CD4-positive, alpha-beta memory T cell (primary cell): ENCODE results near the gene DAPK3. TPM values are rescaled to one million over a fixed set of nuclear protein-coding genes. Genes with fewer than 3 reads are reported as not detected.
"Not testable (repeated sequence)": the region's sequence is repeated elsewhere in the genome, so short reads cannot be mapped to it uniquely, and the experiment has no call there.

Experiments used
- CTCF ChIA-PET: fragments of 350-600 bp; sonication (Branson Sonifier 250); formaldehyde crosslinking; loops from one replicate; lab custom pipeline; 2021; ENCODE audit warnings: inconsistent platforms; ENCODE audit not compliant: partially characterized antibody; lab: Charles Lee
- POLR2A ChIA-PET: fragments of 350-600 bp; sonication (Branson Sonifier 250); formaldehyde crosslinking; loops from one replicate; lab custom pipeline; 2021; ENCODE audit not compliant: partially characterized antibody; lab: Charles Lee
- DNase-seq, 5 donors: peaks; one replicate each; pipeline versions ENCODE4 v3.0.0 to v3.0.0-alpha.2; 2020 to 2022; ENCODE audit warnings: mixed read lengths in 1 of 5
- H3K27ac ChIP-seq: one replicate; pipeline ENCODE4 v1.7.0; 2013; ENCODE audit warnings: low read depth, low read length
- H3K27me3 ChIP-seq: 2 replicates; pipeline ENCODE4 v1.7.0; 2013; ENCODE audit warnings: mild to moderate bottlenecking, low read length, moderate library complexity; ENCODE audit not compliant: insufficient read depth
- H3K36me3 ChIP-seq: 2 replicates; pipeline ENCODE4 v1.7.0; 2013; ENCODE audit warnings: mild to moderate bottlenecking, low read length, moderate library complexity; ENCODE audit not compliant: insufficient read depth
- H3K4me1 ChIP-seq: 2 replicates; pipeline ENCODE4 v1.7.0; 2013; ENCODE audit warnings: mild to moderate bottlenecking, low read length, moderate library complexity; ENCODE audit not compliant: insufficient read depth
- H3K4me3 ChIP-seq, 2 donors: one replicate each; pipeline ENCODE4 v1.7.0; 2013; ENCODE audit warnings: low read length in 2 of 2, mild to moderate bottlenecking in 1 of 2
- H3K9me3 ChIP-seq, 2 donors: one replicate each; pipeline ENCODE4 v1.7.0; 2013; ENCODE audit warnings: low read length in 2 of 2, control low read depth in 1 of 2; ENCODE audit not compliant: control insufficient read depth in 1 of 2
- H3K27ac Mint-ChIP-seq, 7 donors: one replicate each; pipeline ENCODE4 v1.8.0; 2020 to 2021; ENCODE audit warnings: mixed read lengths in 7 of 7, mild to moderate bottlenecking in 6 of 7, inconsistent platforms in 3 of 7, moderate library complexity in 3 of 7
- H3K27me3 Mint-ChIP-seq, 2 donors: one replicate each; pipeline ENCODE4 v1.8.0; 2020 to 2021; ENCODE audit warnings: mixed read lengths in 2 of 2
- H3K36me3 Mint-ChIP-seq, 2 donors: one replicate each; pipeline ENCODE4 v1.8.0; 2020 to 2021; ENCODE audit warnings: mixed read lengths in 2 of 2, inconsistent platforms in 1 of 2, mild to moderate bottlenecking in 1 of 2
- H3K4me1 Mint-ChIP-seq, 4 donors: one replicate each; pipeline ENCODE4 v1.8.0; 2020 to 2021; ENCODE audit warnings: mixed read lengths in 4 of 4, mild to moderate bottlenecking in 1 of 4
- H3K4me3 Mint-ChIP-seq, 8 donors: one replicate each; pipeline ENCODE4 v1.8.0; 2020 to 2021; ENCODE audit warnings: mixed read lengths in 8 of 8, mild to moderate bottlenecking in 7 of 8, moderate library complexity in 6 of 8, inconsistent platforms in 3 of 8
- H3K9me3 Mint-ChIP-seq, 8 donors: one replicate each; pipeline ENCODE4 v1.8.0; 2020 to 2021; ENCODE audit warnings: mixed read lengths in 8 of 8, mild to moderate bottlenecking in 5 of 8, inconsistent platforms in 3 of 8, moderate library complexity in 1 of 8
- intact Hi-C: fragments of 100-400 bp; cut with micrococcal nuclease; formaldehyde crosslinking; loops from one replicate; pipeline ENCODE4 v1.15.1; 2023
- polyA plus RNA-seq, 2 donors: library from polyadenylated mRNA; unstranded; fragments of 300-500 nt; fragmentation: Illumina TruSeq; gene quantifications; one replicate each; pipeline ENCODE4 v1.2.3, GENCODE V29; 2021
- total RNA-seq, 2 experiments: library from RNA; stranded (reverse); gene quantifications; one replicate each; pipeline ENCODE4 v1.2.3, GENCODE V29; 2021

The DAPK3 gene
- total and polyA plus RNA-seq, 4 experiments from 2014 or later, result 22.3 to 40.7 (median 33.0) TPM

- Histone ChIP-seq H3K4me3 (no peak overlapping the region), H3K27me3 (no peaks in the 10 kb centered on the region), H3K36me3 (peaks cover 10% of the 10 kb centered on the region), H3K4me1 (peaks cover 54% of the 10 kb centered on the region), H3K27ac (no peak overlapping the region), H3K9me3 (no peaks in the 10 kb centered on the region)
- no peaks in the 10 kb centered on the region for H3K27me3 Mint-ChIP-seq
- no peaks in the 10 kb centered on the region for H3K9me3 Mint-ChIP-seq
- intact Hi-C loops, result no loop called here
- H3K4me1 Mint-ChIP-seq, result peaks cover 13 to 49% (median 22%) of the 10 kb centered on the region in 4 donors
- H3K27ac Mint-ChIP-seq, result no peak overlapping the region
- CTCF ChIA-PET, result no interaction called here
- peaks cover 0 to 13% of the 10 kb centered on the region in 2 donors for H3K36me3 Mint-ChIP-seq
- no peak for DNase-seq
- POLR2A ChIA-PET, result no interaction called here
- H3K4me3 Mint-ChIP-seq, result peak overlapping the region in 1 of 8 donors; percentile 3
These were observed 39.9 kb upstream of the DAPK3 start for GRCh38 chr19:4010808-4011110.

- no peak overlapping the region for H3K4me3 ChIP-seq
- Mint-ChIP-seq H3K9me3 (no peaks in the 10 kb centered on the region), H3K4me1 (peaks cover 13 to 49% (median 22%) of the 10 kb centered on the region in 4 donors), H3K27ac (peak overlapping the region in 1 of 7 donors; percentile 68), H3K36me3 (peaks cover 0 to 13% of the 10 kb centered on the region in 2 donors), H3K4me3 (peak overlapping the region in 3 of 8 donors; percentile 42 to 48 (median 43)), H3K27me3 (no peaks in the 10 kb centered on the region)
- ChIA-PET POLR2A (interaction anchor here (0.8 to 1.4 kb wide), 2 partner anchors 19 to 30 kb away, joined by 3 to 4 read pairs; no protein-coding TSS in a partner anchor), CTCF (no interaction called here)
- peaks cover 10% of the 10 kb centered on the region for H3K36me3 ChIP-seq
- H3K4me1 ChIP-seq, result peaks cover 54% of the 10 kb centered on the region
- no peak overlapping the region for H3K27ac ChIP-seq
- intact Hi-C loops, result no loop called here
- no peaks in the 10 kb centered on the region for H3K27me3 ChIP-seq
- no peak for DNase-seq
- no peaks in the 10 kb centered on the region for H3K9me3 ChIP-seq
These were observed 39.3 kb upstream of the DAPK3 start for GRCh38 chr19:4009990-4010807.

- Histone ChIP-seq H3K9me3 (no peaks in the 10 kb centered on the region), H3K4me3 (peak overlapping the region; percentile 42 to 73), H3K36me3 (no peaks in the 10 kb centered on the region), H3K27ac (peak overlapping the region; percentile 56), H3K27me3 (no peaks in the 10 kb centered on the region), H3K4me1 (peaks cover 42% of the 10 kb centered on the region)
- Mint-ChIP-seq H3K9me3 (no peaks in the 10 kb centered on the region), H3K27ac (peak overlapping the region in 6 of 7 donors; percentile 81 to 91 (median 86)), H3K4me3 (peak overlapping the region; percentile 83 to 90 (median 88)), H3K27me3 (no peaks in the 10 kb centered on the region), H3K4me1 (peaks cover 13 to 39% (median 21%) of the 10 kb centered on the region in 4 donors), H3K36me3 (peaks cover 0 to 9% of the 10 kb centered on the region in 2 donors)
- ChIA-PET POLR2A (interaction anchor here (0.5 to 3.9 kb wide), 15 partner anchors 11 to 245 kb away, joined by 3 to 41 read pairs (median 6); partner anchors contain the start of genes DAPK3, EEF2, MRPL54 and ZBTB7A), CTCF (interaction anchor here (1.2 to 3.6 kb wide), 4 partner anchors 15 to 132 kb away, joined by 3 to 31 read pairs (median 9); partner anchors contain the start of gene EEF2)
- intact Hi-C loops, result loop anchor here (1.0 kb wide), 6 partner anchors 18 to 239 kb away; partner anchors contain the start of genes DAPK3, EEF2, MAP2K2 and YJU2
- DNase-seq, result peak in 1 of 5 donors; percentile 6
These were observed 37.1 kb upstream of the DAPK3 start for GRCh38 chr19:4007836-4008539.

- intact Hi-C loops, result loop anchor here (1.0 kb wide), 6 partner anchors 17 to 240 kb away; partner anchors contain the start of genes DAPK3, EEF2, MAP2K2 and YJU2
- DNase-seq, result peak; percentile 95 to 97 (median 95)
- H3K4me3 Mint-ChIP-seq, result peak within 1 kb of the TSS; percentile 83 to 92 (median 89)
- H3K9me3 Mint-ChIP-seq, result no peaks in the 10 kb centered on the region
- peaks cover 11 to 33% (median 18%) of the 10 kb centered on the region in 4 donors for H3K4me1 Mint-ChIP-seq
- H3K4me3 ChIP-seq, result peak within 1 kb of the TSS; percentile 47 to 73
- CTCF ChIA-PET, result interaction anchor here (1.2 to 3.6 kb wide), 5 partner anchors 10 to 22 kb away, joined by 3 to 31 read pairs (median 10); partner anchors contain the start of gene EEF2
- no peaks in the 10 kb centered on the region for H3K36me3 ChIP-seq
- peaks cover 42% of the 10 kb centered on the region for H3K4me1 ChIP-seq
- H3K36me3 Mint-ChIP-seq, result peaks cover 0 to 4% of the 10 kb centered on the region in 2 donors
- no peaks in the 10 kb centered on the region for H3K27me3 ChIP-seq
- peak within 1 kb of the TSS; percentile 63 for H3K27ac ChIP-seq
- POLR2A ChIA-PET, result interaction anchor here (0.8 to 3.9 kb wide), 16 partner anchors 10 to 244 kb away, joined by 3 to 41 read pairs (median 6); partner anchors contain the start of genes DAPK3, EEF2, MRPL54 and ZBTB7A
- peak within 1 kb of the TSS; percentile 81 to 91 (median 86) for H3K27ac Mint-ChIP-seq
- no peaks in the 10 kb centered on the region for H3K9me3 ChIP-seq
- no peaks in the 10 kb centered on the region for H3K27me3 Mint-ChIP-seq
These were observed 36.3 kb upstream of the DAPK3 start, which contains the start of gene PIAS4 for GRCh38 chr19:4007021-4007835. PIAS4 (plus strand) TSS chr19:4007736; CDS start chr19:4007761, 25 bp downstream.

- H3K27me3 Mint-ChIP-seq, H3K9me3 ChIP-seq, intact Hi-C loops, H3K36me3 Mint-ChIP-seq, DNase-seq, H3K27me3 ChIP-seq, H3K27ac ChIP-seq, H3K36me3 ChIP-seq, H3K4me3 ChIP-seq, H3K9me3 Mint-ChIP-seq: not testable (repeated sequence)
- ChIA-PET CTCF (interaction anchor here (1.9 to 3.6 kb wide), 4 partner anchors 8 to 20 kb away, joined by 6 to 31 read pairs (median 12); partner anchors contain the start of gene EEF2), POLR2A (interaction anchor here (3.9 kb wide), 1 partner anchor 20 kb away, joined by 41 read pairs; the partner anchor contains the start of gene EEF2)
- H3K4me1 ChIP-seq, result peaks cover 30% of the 10 kb centered on the region
- H3K27ac Mint-ChIP-seq, result peak overlapping the region in 2 of 7 donors; percentile 13 to 60
- H3K4me1 Mint-ChIP-seq, result peaks cover 9 to 22% (median 13%) of the 10 kb centered on the region in 4 donors
- H3K4me3 Mint-ChIP-seq, result peak overlapping the region in 5 of 8 donors; percentile 21 to 70 (median 59)
These were observed 34.5 kb upstream of the DAPK3 start for GRCh38 chr19:4005436-4005835.

- H3K4me3 ChIP-seq, DNase-seq, H3K27ac Mint-ChIP-seq, H3K27ac ChIP-seq, H3K4me3 Mint-ChIP-seq, H3K9me3 ChIP-seq, H3K36me3 ChIP-seq, H3K4me1 ChIP-seq, H3K9me3 Mint-ChIP-seq, H3K36me3 Mint-ChIP-seq, H3K4me1 Mint-ChIP-seq, H3K27me3 ChIP-seq, intact Hi-C loops, H3K27me3 Mint-ChIP-seq: not testable (repeated sequence)
- POLR2A ChIA-PET, result interaction anchor here (1.3 kb wide), 1 partner anchor 13 kb away, joined by 3 read pairs; no protein-coding TSS in a partner anchor
- CTCF ChIA-PET, result interaction anchor here (1.0 to 1.7 kb wide), 2 partner anchors 13 to 139 kb away, joined by 3 to 4 read pairs; no protein-coding TSS in a partner anchor
These were observed 29.9 kb upstream of the DAPK3 start for GRCh38 chr19:4000798-4001197.
